ENCODE measurements around the gene KDM3A.

Gene KDM3A

GRCh38 chr2:86523491-86523890 lies 82.3 kb downstream of the KDM3A start:
- FAIRE-seq = no peak

DNA sequence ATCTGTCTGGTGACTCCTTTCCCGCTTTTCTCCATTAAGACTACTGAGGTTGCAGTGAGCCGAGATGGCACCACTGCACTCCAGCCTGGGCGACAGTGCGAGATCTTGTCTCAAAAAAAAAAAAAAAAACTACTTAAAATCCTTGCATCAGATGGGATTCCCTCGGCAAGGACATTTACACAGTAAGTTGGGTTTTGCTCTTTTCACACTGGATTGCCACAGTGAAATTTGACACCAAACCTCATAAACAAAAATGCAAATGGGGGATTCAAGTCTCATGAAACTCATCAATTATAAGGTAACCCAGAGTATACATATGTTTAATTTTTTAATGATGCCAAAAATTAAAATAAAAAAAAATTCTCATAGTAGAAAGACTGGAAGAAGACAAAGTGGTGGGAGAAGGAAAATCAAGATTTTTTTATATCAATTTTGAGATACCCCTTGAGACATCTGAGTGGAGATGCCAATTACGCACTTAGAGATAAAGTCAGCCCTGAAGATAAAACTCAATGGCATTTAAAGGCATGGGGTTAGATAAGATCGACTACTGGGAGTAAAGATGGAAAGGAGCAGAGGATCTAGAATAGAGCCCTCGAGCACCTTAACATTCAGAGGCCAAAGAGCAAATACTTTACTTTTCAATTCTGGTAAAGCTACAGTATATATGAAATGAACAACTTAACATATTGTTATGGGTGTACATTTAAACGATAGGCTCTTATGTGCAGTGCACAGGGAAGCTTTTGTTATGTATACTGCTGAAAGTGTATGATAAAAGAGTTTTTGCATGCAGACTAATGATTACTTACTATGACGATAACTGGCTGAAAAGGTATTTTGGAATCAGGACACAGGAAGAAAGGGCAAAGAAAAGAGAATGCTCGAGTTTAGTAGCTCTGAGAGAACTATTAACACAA lies 84.5 kb downstream of the KDM3A start:
- no peak for FAIRE-seq

- no peak for FAIRE-seq
These were observed 92.4 kb downstream of the KDM3A start for GRCh38 chr2:86533589-86533988.

DNA sequence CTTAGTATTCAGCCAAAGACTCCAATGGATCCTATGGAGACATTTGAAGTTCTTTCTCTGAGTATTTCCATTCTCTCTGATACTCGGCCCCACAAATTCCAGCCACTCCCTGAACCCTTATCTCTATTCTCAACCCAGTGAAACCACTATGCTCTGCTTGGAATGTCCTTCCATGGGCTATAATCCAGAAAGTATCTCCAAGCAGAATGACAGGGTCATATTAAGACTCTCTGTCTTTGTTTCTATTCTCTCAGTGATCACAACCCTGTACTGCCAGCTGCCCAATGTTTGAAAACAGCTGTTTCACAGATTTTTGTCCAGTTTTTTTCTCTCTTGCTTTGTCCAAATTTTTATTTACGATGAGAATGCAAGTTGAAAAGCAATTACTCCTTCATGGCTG lies 100.2 kb downstream of the KDM3A start:
- no peak for FAIRE-seq
